ENCODE results near the gene KCMF1.

KCMF1 gene

DNA sequence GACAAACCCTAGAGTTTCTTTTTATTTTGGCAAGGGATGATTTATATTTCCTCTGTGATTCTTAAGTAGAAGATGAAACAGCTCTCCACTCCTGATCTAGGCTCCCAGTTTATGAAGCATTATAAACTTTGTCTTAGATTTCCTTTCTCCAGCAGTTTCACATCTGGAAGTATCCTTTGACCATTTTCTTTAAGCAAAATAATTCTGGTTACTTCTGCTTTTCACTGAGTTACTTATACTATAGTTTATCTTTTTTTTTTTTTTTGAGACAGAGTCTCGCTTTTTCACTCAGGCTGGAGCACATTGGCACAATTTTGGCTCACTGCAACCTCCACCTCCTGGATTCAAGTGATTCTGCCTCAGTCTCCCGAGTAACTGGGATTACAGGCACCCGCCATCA is 45.5 kb downstream of the KCMF1 start:
- in situ Hi-C loops (cut with MboI; ENCODE audit: low pct_unique_long_range_greater_than_20kb, low sequenced_read_pairs, unreplicated experiment) = no loop called here
- TF ChIP-seq CTCF (IDR thresholded peaks at IDR 0.05; ENCODE audit: extremely low read depth, insufficient read depth, missing control alignments) = no peak

GRCh38 chr2:85017411-85018048 is 46.6 kb downstream of the KCMF1 start:
- no peak for DNase-seq (ENCODE audit: low spot score)

More for the DNA sequence above, 45.5 kb downstream of the KCMF1 start:
- DNase-seq (ENCODE audit: low spot score) = no peak

DNA sequence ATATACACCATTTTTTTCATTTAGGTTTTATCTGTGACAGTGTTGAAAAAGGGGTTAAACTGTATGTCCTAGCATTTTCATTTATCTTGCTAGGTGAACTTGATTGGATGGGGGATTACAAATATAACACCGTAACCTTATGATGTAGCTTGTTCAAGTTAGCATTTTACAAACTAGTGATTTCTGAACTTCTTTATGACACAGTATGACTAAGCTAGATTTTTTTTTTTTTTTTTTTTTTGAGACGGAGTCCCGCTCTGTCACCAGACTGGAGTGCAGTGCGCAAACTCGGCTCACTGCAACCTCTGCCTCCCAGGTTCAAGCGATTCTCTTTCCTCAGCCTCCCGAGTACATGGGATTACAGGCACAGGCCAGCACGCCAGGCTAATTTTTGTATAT is 47.1 kb downstream of the KCMF1 start:
- in situ Hi-C loops (cut with MboI; ENCODE audit: low pct_unique_long_range_greater_than_20kb, low sequenced_read_pairs, unreplicated experiment) = no loop called here
- no peak for DNase-seq (ENCODE audit: low spot score)
- TF ChIP-seq CTCF (IDR thresholded peaks at IDR 0.05; ENCODE audit: extremely low read depth, insufficient read depth, missing control alignments) = no peak

More at GRCh38 chr2:85017411-85018048, 46.6 kb downstream of the KCMF1 start:
- peak; percentile 27 for TF ChIP-seq CTCF (IDR thresholded peaks at IDR 0.05; ENCODE audit: extremely low read depth, insufficient read depth, missing control alignments)
- in situ Hi-C loops (cut with MboI; ENCODE audit: low pct_unique_long_range_greater_than_20kb, low sequenced_read_pairs, unreplicated experiment) = no loop called here

GRCh38 chr2:85019121-85019520 is 48.2 kb downstream of the KCMF1 start:
- no peak for TF ChIP-seq CTCF (IDR thresholded peaks at IDR 0.05; ENCODE audit: extremely low read depth, insufficient read depth, missing control alignments)
- in situ Hi-C loops (cut with MboI; ENCODE audit: low pct_unique_long_range_greater_than_20kb, low sequenced_read_pairs, unreplicated experiment) = no loop called here
- DNase-seq (ENCODE audit: low spot score) = no peak

DNA sequence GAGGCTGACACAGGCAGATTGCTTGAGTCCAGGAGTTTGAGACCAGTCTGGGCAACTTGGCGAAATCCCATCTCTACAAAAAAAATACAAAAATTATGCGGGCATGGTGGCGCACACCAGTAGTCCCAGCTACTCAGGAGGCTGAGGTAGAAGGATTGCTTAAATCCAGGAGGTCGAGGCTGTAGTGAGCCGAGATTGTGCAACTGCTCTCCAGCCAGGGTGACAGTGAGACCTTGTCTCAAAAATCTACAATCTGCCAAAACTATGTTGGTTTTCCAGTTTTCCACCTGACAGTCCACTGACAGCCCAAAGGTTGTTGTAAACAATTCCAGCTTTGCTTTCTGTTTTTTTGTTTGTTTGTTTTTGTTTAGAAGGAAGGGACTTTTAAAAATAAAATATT is 51.3 kb downstream of the KCMF1 start:
- in situ Hi-C loops (cut with MboI; ENCODE audit: low pct_unique_long_range_greater_than_20kb, low sequenced_read_pairs, unreplicated experiment) = no loop called here

DNA sequence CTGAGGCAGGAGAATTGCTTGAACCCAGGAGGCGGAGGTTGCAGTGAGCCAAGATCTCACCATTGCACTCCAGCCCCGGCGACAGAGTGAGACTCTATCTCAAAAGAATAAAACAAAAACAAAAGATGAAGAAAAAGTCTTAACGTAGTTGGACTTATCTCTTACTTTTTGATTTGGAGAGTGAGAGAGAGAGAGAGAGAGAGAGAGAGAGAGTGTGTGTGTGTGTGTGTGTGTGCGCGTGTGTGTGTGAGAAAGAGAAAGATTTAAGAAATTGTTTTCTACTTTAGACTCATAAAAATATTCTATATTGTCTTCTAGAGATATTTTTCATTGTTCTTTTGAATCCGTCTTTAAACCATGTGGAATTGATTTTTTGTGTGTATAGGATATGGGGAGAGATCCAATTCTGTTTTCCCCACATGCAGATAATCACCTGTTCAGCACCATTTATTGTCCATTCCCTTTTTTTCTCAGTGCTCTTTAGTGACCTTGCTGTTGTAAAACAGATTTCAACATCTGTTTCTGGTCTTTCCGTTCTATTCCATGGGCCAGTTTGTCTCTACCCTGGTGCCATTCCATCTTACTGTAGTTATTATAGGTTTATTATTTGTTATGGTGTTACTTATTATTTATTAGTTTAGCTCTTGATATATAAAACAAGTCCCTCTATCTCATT is 53.5 kb downstream of the KCMF1 start:
- no peak for DNase-seq (ENCODE audit: low spot score)
- in situ Hi-C loops (cut with MboI; ENCODE audit: low pct_unique_long_range_greater_than_20kb, low sequenced_read_pairs, unreplicated experiment) = no loop called here
- no peak for TF ChIP-seq CTCF (IDR thresholded peaks at IDR 0.05; ENCODE audit: extremely low read depth, insufficient read depth, missing control alignments)

More for the DNA sequence above, 51.3 kb downstream of the KCMF1 start:
- DNase-seq (ENCODE audit: low spot score) = no peak
- TF ChIP-seq CTCF (IDR thresholded peaks at IDR 0.05; ENCODE audit: extremely low read depth, insufficient read depth, missing control alignments) = no peak

Measured in GM13977 (cell line).